Omental fat pad (tissue), 4 donors: ENCODE data around the gene PSMC1. TPM values are rescaled to one million over a fixed set of nuclear protein-coding genes. Genes with fewer than 3 reads are reported as not detected.
"Not testable (repeated sequence)": the region's sequence is repeated elsewhere in the genome, so short reads cannot be mapped to it uniquely, and the experiment has no call there.

Experiments used
- ATAC-seq: fragments of 150-250 bp; one replicate; pipeline ENCODE4 v1.9.1; 2016; ENCODE audit warnings: mild to moderate bottlenecking, moderate library complexity; ENCODE audit not compliant: low FRiP score
- DNase-seq: peaks from one replicate; pipeline ENCODE4 v3.0.0-alpha.2; 2019; ENCODE audit warnings: low spot score
- total RNA-seq, 4 donors: library from RNA; depleted of rRNA; stranded (reverse); fragments of >200 nt; gene quantifications; one replicate each; pipeline ENCODE4 v1.1.0, GENCODE V29; 2016
- TF ChIP-seq, protein P1 (sequence below), 3 donors: fragments of 450-650 bp; IDR thresholded peaks; one replicate each; pipeline ENCODE4 v1.5.1; 2016 to 2017; ENCODE audit warnings: antibody characterized with exemption in 3 of 3, mild to moderate bottlenecking in 3 of 3, moderate library complexity in 2 of 3

Gene PSMC1
- total RNA-seq: 100 to 1,000 TPM in 3 of 4 donors, 10 to 100 TPM in 1; 96.5 to 138 (median 115) TPM

DNA sequence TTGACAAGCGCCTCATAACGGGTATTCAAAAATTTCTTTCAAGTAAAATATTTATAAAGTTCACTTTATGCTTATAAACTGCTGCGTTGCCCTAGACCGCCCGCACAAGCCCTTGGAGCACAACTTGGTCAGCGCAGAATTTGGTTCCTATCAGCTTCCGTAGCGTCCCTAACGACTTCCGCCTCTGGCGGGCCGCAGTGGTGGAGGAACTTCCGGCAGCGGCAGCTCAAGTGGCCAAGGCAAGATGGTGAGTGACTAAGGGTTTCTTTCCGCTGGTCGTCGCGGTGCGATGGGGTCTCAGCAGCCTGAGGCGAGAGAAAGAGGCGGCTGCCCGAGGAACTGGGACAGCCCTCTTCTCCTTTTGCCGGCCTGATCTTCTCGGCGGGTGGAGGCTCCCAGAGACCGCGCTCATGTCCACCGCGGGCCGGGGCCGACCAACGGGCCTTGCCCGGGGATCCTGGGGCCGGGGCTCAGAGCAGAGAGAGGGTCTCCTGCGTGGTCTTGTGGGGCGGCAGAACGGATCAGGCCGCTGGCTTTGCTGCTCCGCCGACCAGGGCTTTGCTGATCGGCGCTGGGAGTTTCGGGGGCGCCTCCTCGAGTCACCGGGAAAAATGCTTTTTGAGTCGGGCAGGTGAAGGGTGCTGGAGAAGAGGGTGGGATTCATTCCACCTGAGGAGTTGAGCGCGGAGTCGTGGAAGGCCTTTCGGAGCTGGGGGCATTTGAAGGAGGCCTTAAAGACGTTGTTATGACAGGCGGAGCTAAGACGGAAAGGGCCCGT, at the start of gene PSMC1:
TSS of gene PSMC1 (plus strand) at position 200 of the 778 bp plus-strand sequence. CDS start at position 245, 45 bp downstream.
- ATAC-seq (peak; percentile 94), DNase-seq (peak; percentile 79)
- TF ChIP-seq, protein P1, sequence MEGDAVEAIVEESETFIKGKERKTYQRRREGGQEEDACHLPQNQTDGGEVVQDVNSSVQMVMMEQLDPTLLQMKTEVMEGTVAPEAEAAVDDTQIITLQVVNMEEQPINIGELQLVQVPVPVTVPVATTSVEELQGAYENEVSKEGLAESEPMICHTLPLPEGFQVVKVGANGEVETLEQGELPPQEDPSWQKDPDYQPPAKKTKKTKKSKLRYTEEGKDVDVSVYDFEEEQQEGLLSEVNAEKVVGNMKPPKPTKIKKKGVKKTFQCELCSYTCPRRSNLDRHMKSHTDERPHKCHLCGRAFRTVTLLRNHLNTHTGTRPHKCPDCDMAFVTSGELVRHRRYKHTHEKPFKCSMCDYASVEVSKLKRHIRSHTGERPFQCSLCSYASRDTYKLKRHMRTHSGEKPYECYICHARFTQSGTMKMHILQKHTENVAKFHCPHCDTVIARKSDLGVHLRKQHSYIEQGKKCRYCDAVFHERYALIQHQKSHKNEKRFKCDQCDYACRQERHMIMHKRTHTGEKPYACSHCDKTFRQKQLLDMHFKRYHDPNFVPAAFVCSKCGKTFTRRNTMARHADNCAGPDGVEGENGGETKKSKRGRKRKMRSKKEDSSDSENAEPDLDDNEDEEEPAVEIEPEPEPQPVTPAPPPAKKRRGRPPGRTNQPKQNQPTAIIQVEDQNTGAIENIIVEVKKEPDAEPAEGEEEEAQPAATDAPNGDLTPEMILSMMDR (IDR thresholded peaks at IDR 0.05): no peak

DNA sequence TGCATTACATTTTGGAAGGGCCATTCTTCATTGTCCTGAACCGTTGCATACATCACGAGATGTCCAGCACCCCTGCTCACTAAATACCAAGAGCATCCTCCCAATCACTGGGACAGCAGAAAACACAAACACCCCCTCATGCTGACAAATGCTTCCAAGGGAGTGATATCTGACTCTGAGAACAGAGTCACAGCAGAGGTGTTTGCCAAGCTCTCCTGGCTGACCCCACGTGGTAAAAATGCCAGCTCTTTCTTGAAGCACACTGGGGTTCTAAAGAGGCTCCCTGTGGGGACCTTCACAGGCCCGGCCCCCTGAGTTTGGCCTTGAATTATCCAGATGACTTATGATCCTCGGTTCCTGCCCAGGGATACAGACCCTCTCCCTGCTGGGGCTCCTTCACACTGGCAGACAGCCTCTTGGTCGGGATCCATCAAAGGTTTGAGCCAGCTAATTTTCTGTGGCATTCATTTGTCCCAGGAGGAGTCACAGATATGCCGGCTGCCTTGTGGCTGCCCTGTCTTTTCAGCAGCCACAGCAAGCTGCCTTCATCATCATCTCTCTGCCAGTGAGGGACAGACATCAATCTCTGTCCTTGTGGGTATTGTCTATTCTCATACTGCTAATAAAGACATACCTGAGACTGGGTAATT, 43.1 kb upstream of the PSMC1 start:
- ATAC-seq (no peak), DNase-seq (no peak)
- TF ChIP-seq, protein P1 (IDR thresholded peaks at IDR 0.05): no peak

DNA sequence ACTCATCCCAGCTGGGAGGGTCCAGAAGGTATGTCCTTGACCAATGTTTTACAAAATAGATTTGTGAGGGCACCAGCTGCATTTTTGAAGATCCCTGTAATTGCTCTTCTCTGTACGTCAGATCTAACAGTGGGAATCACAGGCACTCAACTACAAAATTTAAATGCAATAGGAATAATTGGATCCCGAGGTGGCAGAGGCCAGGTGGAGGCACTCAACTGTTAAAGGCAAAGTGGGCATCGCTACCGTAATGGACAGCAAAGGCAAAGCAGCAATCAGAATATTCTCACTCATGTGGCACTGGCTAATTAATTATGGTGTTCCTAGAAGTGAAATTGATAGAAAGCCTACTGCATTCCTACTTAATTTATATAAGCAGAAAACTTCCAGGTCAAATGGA, 27.9 kb upstream of the PSMC1 start:
- TF ChIP-seq, protein P1 (IDR thresholded peaks at IDR 0.05): no peak
- ATAC-seq (no peak), DNase-seq (no peak)

DNA sequence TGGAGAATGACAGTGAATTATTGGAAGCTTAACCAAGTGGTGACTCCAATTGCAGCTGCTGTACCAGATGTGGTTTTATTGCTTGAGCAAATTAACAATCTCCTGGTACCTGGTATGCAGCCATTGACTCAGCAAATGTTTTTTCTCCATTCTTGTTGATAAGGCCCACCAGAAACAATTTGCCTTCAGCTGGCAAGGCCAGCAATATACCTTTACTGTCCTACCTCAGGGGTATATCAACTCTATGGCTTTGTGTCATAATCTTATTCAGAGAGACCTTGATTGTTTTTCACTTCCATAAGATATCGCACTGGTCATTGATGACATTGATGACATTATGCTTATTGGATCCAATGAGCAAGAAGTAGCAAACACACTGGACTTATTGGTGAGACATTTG, 26.4 kb upstream of the PSMC1 start:
- DNase-seq, ATAC-seq: not testable (repeated sequence)

DNA sequence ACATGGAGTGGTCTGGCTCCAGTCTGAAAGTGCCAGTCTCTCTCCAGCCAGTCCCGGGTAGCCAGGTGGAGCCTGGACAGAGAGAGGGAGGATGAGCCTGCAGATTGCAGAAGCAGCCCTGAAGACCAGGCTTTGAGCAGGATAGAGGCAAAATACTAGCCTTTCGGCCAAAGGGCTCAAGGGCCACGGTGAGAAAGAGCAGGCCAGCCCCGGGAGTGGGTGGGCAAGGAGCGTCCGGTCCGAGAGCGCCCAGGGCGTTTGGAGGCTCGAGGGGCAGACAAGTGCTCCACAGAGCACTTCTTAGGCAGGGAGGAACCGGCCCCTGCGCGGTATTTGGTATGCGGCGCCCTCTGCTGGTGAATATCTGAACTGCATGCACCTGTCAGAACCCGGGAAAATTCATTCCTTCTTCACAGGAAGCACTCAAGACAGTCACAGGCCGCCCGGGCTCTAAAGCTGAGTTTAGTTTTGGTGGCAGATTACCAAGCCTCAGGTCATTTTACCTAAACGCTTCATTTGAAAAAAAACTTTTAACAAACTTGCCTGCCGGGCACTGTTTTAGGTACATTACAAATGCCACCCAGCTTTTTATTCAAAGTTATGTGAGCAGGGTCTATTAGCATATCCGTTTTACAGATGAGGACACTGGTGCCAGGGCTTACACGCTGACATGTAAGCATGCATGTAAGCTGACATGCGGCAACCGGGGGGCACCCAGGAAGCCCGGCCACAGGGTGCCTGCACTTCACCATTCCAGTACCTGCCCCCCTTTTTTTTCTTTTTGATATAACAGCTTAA, 21.0 kb upstream of the PSMC1 start:
- DNase-seq (peak; percentile 62), ATAC-seq (peak; percentile 75)
- TF ChIP-seq, protein P1 (IDR thresholded peaks at IDR 0.05): peak in 2 of 3 donors; percentile 56 to 73

DNA sequence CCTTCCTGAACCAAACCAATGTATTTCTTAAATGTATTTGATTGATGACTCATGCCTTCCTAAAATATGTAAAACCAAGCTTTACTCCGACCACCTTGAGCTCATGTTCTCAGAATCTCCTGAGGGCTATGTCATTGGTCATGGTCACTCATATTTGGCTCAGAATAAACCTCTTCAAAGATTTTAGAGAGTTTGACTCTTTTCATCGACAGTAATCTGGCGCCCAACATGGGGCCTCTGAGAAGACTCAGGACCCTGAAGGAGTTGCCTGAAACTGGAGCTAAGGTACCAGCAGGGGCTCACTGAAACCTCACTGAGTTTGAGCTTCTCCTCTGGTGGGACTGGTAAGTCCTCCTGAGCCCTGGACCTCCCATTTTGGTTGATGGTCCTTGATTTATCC, 17.2 kb upstream of the PSMC1 start:
- TF ChIP-seq, protein P1 (IDR thresholded peaks at IDR 0.05): no peak
- DNase-seq (no peak), ATAC-seq (no peak)

DNA sequence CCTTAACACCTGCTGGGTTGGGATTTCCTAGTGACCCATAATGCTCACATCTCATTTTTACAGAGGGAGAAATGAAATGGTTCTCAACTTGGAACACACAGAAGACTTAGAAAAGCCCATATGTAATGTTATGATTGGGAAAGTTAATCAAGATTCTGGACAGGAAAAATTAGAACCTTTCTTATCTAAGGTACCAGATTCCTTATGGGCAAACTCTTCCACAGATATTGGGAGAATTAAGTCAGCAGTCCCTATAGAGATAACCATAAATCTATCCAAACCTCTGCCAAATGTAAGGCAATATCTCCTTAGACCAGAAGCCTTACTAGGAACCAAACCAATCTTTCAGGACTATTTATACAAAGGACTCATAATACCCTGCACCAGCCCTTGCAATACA, 13.9 kb upstream of the PSMC1 start:
- DNase-seq (no peak), ATAC-seq (no peak)
- TF ChIP-seq, protein P1 (IDR thresholded peaks at IDR 0.05): no peak
